Loucy (cell line): ENCODE measurements around the gene UBAC2.

ENCODE experiments used
- H2AFZ ChIP-seq: fragments of 200-600 bp; sonication (generic); 2 replicates; pipeline ENCODE4 v1.6.0; 2016; ENCODE audit warnings: antibody characterized with exemption, mild to moderate bottlenecking, low read length, moderate library complexity
- H3F3A ChIP-seq: fragments of 200-600 bp; 2 replicates; pipeline ENCODE4 v1.6.0; 2016; ENCODE audit warnings: antibody characterized with exemption, low read depth, mild to moderate bottlenecking
- H3K27me3 ChIP-seq: fragments of 200-600 bp; sonication (generic); 2 replicates; pipeline ENCODE4 v1.6.1; 2014; ENCODE audit warnings: low read length, mild to moderate bottlenecking; ENCODE audit not compliant: insufficient read depth, poor library complexity, severe bottlenecking
- H3K36me3 ChIP-seq: fragments of 200-600 bp; sonication (generic); 2 replicates; pipeline ENCODE4 v1.6.1; 2016; ENCODE audit warnings: low read length; ENCODE audit not compliant: insufficient read depth
- H3K4me1 ChIP-seq: fragments of 200-600 bp; sonication (generic); 2 replicates; pipeline ENCODE4 v1.5.1; 2014; ENCODE audit warnings: low read length, mild to moderate bottlenecking; ENCODE audit not compliant: insufficient read depth, poor library complexity, severe bottlenecking
- H3K4me2 ChIP-seq: fragments of 200-600 bp; sonication (generic); 2 replicates; pipeline ENCODE4 v1.6.0; 2014; ENCODE audit warnings: antibody characterized with exemption, low read length, low read depth, mild to moderate bottlenecking; ENCODE audit not compliant: poor library complexity, severe bottlenecking
- H3K4me3 ChIP-seq: fragments of 200-600 bp; sonication (generic); 2 replicates; pipeline ENCODE4 v1.5.1; 2014; ENCODE audit warnings: low read length, mild to moderate bottlenecking, mixed read lengths; ENCODE audit not compliant: poor library complexity, severe bottlenecking
- H3K79me2 ChIP-seq: fragments of 200-600 bp; sonication (generic); 2 replicates; pipeline ENCODE4 v1.6.1; 2014; ENCODE audit warnings: low read length; ENCODE audit not compliant: insufficient read depth
- H3K9ac ChIP-seq: fragments of 200-600 bp; sonication (generic); 2 replicates; pipeline ENCODE4 v1.6.0; 2014; ENCODE audit warnings: mild to moderate bottlenecking, low read depth, low read length, moderate library complexity; ENCODE audit not compliant: poor library complexity, severe bottlenecking
- H3K9me2 ChIP-seq: fragments of 200-600 bp; sonication (generic); replicated peaks from 2 replicates; pipeline ENCODE4 v1.6.1; 2016; ENCODE audit warnings: low read depth, low read length, mixed read lengths
- H3K9me3 ChIP-seq: fragments of 200-600 bp; sonication (generic); 2 replicates; pipeline ENCODE4 v1.6.1; 2014; ENCODE audit warnings: mild to moderate bottlenecking, antibody characterized with exemption, low read length, low read depth; ENCODE audit not compliant: insufficient read depth
- H4K20me1 ChIP-seq: fragments of 200-600 bp; sonication (generic); 2 replicates; pipeline ENCODE4 v1.6.0; 2014; ENCODE audit warnings: antibody characterized with exemption, low read length, mild to moderate bottlenecking; ENCODE audit not compliant: insufficient read depth, poor library complexity, severe bottlenecking
- CTCF ChIP-seq: fragments of 200-600 bp; sonication (generic); conservative IDR thresholded peaks from 2 replicates; pipeline ENCODE4 v1.5.1; 2014; ENCODE audit warnings: mild to moderate bottlenecking, antibody characterized with exemption, low read length
- EZH2phosphoT487 ChIP-seq: fragments of 200-600 bp; IDR thresholded peaks from 2 replicates; pipeline ENCODE4 v1.6.1; 2018; ENCODE audit warnings: antibody characterized with exemption, mild to moderate bottlenecking, moderate library complexity, borderline replicate concordance

Gene UBAC2

GRCh38 chr13:99371956-99372355, 171.3 kb downstream of the UBAC2 start:
- Histone ChIP-seq H3K4me2 (no peak overlapping the region), H3K9me2 (no peaks in the 10 kb centered on the region)

GRCh38 chr13:99373436-99373835, 172.8 kb downstream of the UBAC2 start:
- no peak overlapping the region for H3K9ac ChIP-seq
- H4K20me1 ChIP-seq, result no peaks in the 10 kb centered on the region
- H2AFZ ChIP-seq, result no peak overlapping the region
- H3K79me2 ChIP-seq, result no peaks in the 10 kb centered on the region
- no peaks in the 10 kb centered on the region for H3K27me3 ChIP-seq
- no peak for TF ChIP-seq EZH2phosphoT487
- H3K9me2 ChIP-seq, result no peaks in the 10 kb centered on the region
- H3K4me1 ChIP-seq, result no peaks in the 10 kb centered on the region
- H3K4me2 ChIP-seq, result no peak overlapping the region
- H3K36me3 ChIP-seq, result peaks cover 60% of the 10 kb centered on the region; the same call in 1 of the 2 replicates
- H3K9me3 ChIP-seq, result no peaks in the 10 kb centered on the region
- no peak overlapping the region for H3K4me3 ChIP-seq
- no peaks in the 10 kb centered on the region for H3F3A ChIP-seq

More at GRCh38 chr13:99371956-99372355, 171.3 kb downstream of the UBAC2 start:
- H4K20me1 ChIP-seq, result no peaks in the 10 kb centered on the region
- TF ChIP-seq CTCF (no peak), EZH2phosphoT487 (no peak)
- no peak overlapping the region for H3K4me3 ChIP-seq
- no peaks in the 10 kb centered on the region for H3K9me3 ChIP-seq
- H3K9ac ChIP-seq, result no peak overlapping the region
- H3K36me3 ChIP-seq, result peaks cover 65% of the 10 kb centered on the region; the same call in 1 of the 2 replicates
- H3F3A ChIP-seq, result no peaks in the 10 kb centered on the region
- H3K27me3 ChIP-seq, result no peaks in the 10 kb centered on the region
- H3K79me2 ChIP-seq, result no peaks in the 10 kb centered on the region
- no peaks in the 10 kb centered on the region for H3K4me1 ChIP-seq
- no peak overlapping the region for H2AFZ ChIP-seq

- H3K9me2 ChIP-seq, result no peaks in the 10 kb centered on the region
- H3F3A ChIP-seq, result no peaks in the 10 kb centered on the region
- TF ChIP-seq EZH2phosphoT487 (no peak), CTCF (no peak)
- no peaks in the 10 kb centered on the region for H3K27me3 ChIP-seq
- H3K4me2 ChIP-seq, result no peak overlapping the region
- H3K4me1 ChIP-seq, result no peaks in the 10 kb centered on the region
- no peaks in the 10 kb centered on the region for H3K9me3 ChIP-seq
- no peaks in the 10 kb centered on the region for H4K20me1 ChIP-seq
- no peak overlapping the region for H3K9ac ChIP-seq
- no peak overlapping the region for H2AFZ ChIP-seq
- peaks cover 56% of the 10 kb centered on the region; the same call in 1 of the 2 replicates for H3K36me3 ChIP-seq
- H3K4me3 ChIP-seq, result no peak overlapping the region
- H3K79me2 ChIP-seq, result no peaks in the 10 kb centered on the region
These were observed 173.7 kb downstream of the UBAC2 start for GRCh38 chr13:99374169-99374991.
